Measurements from ENCODE around the gene SVEP1.

SVEP1 gene

DNA sequence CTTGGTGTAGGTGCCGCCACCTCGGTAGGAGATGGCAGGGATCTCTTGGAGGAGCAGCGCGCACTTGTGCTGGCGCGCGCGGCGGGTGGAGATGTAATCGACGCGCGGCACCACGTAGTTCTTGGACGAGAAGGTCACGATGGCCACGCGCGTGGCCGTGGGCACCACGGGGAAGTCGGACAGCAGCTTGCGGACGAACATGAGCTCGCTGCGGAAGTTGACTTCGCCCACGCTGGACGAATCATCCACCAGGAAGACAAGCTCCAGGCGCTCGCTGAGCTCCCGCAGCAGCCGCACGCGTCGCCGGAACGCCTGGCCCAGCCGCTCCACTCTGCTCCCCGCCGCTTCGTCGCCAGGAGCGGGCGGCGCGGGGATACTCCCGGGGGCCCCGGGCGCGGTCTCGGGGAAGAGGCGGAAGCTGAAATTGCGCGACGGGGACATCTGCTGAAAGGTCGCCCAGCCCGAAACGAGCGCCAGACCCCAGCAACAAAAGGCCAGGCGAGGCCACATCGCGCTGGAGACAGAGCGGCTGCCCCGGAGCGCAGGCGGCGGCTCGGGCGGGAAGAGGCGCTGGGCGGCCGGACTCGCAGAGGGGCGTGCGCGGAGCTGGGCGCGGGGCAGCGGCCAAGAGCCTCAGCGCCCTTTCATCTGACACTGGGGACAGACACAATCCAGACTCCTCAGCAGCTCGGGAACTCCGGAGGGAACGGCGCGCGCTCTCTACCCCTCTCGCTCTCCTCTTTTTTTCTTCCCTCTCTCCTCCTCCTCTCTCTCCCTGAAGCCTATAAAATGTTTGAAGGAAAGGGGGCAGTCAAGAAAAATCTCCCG lies at the start of gene SVEP1:
TSS of gene SVEP1 (minus strand) at position 708 of the 828 bp plus-strand sequence. CDS start at position 510, 198 bp downstream.
- TF ChIP-seq, protein P1, sequence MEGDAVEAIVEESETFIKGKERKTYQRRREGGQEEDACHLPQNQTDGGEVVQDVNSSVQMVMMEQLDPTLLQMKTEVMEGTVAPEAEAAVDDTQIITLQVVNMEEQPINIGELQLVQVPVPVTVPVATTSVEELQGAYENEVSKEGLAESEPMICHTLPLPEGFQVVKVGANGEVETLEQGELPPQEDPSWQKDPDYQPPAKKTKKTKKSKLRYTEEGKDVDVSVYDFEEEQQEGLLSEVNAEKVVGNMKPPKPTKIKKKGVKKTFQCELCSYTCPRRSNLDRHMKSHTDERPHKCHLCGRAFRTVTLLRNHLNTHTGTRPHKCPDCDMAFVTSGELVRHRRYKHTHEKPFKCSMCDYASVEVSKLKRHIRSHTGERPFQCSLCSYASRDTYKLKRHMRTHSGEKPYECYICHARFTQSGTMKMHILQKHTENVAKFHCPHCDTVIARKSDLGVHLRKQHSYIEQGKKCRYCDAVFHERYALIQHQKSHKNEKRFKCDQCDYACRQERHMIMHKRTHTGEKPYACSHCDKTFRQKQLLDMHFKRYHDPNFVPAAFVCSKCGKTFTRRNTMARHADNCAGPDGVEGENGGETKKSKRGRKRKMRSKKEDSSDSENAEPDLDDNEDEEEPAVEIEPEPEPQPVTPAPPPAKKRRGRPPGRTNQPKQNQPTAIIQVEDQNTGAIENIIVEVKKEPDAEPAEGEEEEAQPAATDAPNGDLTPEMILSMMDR (IDR thresholded peaks at IDR 0.05; ENCODE audit: insufficient read depth, low read depth, low read length, missing control alignments), result no peak
- DNase-seq (ENCODE audit: low read depth), result peak; percentile 73
- peak within 1 kb of the TSS; percentile 41 for H3K4me3 ChIP-seq (ENCODE audit: low read length)

DNA sequence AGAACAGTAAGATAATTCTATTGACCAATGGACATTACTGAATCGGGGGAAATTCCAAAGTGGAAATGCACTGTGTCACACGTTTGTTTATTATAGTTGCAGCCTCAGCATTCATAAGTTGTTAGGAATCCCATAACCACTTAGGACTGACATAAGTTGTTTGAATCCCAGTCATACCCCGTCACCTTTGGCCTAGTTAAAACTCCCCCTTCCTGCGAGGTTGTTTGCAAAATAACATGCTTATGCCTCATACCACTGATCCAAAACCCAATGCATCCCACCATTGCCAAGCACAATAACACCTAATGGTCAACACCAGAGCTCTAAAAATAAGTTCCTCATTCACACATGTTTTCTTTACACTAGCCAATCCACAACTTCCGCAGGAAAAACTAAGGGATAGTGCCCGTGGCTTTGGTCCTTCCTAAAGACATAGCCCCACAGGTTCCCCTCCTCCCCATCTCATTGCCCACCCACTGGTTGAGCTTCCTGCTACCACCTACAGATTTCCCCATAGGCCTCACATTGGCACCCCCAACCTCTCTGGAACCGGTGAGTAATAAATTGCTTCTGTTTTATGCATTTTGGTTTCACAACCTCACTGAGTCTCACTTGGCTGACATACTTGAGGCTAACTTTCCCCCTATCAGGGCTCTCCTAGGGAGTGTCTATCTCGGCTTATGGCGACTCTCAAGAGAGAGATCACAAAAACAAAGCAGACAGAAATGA lies 46.7 kb upstream of the SVEP1 start:
- no peak overlapping the region for H3K4me3 ChIP-seq (ENCODE audit: low read length)
- TF ChIP-seq, protein P1 (IDR thresholded peaks at IDR 0.05; ENCODE audit: insufficient read depth, low read depth, low read length, missing control alignments), result no peak
- DNase-seq (ENCODE audit: low read depth), result peak; percentile 47

DNA sequence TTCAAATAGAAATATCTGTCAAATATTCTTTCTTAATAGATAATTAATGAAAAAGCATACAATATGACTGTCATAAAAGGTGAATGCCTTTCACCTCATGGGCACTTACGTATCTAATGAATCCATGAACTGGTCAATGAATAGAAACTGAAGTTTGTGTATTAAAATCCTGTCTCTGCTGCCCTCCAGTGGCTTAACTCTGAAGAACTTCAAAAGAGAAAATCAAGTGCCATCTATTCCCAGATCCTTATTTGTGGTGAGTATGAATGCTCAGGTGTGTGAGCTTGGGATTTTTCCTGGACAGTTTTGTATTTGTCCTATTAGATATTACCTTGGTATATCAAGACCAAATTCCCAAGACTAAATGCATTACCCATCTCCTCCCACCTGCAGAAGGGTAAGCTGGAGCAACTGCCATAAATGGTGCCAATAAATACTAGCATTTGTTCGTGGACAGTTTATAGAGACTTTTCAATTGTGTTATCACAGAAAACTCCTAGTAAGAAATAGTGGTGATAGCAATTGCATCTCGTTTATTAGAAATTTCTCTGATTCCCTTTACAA lies 44.0 kb upstream of the SVEP1 start:
- H3K4me3 ChIP-seq (ENCODE audit: low read length), result no peak overlapping the region
- peak; percentile 72 for DNase-seq (ENCODE audit: low read depth)
- TF ChIP-seq, protein P1 (IDR thresholded peaks at IDR 0.05; ENCODE audit: insufficient read depth, low read depth, low read length, missing control alignments), result peak; percentile 63

DNA sequence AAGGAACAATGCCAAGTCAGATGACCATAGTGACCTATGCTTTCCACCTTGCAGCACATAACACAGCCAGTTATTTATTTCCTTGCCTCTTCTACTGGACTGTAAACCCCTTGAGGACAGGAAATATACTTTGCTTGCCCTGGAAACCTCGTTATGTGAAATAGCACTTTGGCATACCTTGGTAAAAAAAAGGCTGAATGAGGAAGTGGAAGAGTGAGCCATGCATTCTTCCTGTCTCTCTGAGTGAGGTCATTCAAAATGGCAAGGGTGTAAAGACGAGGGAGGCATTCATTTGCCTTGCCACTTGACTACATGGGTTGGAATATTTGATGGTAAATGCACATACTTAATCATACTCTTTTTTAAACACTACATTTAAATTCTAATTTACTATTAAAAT lies 42.8 kb upstream of the SVEP1 start:
- H3K4me3 ChIP-seq (ENCODE audit: low read length), result no peak overlapping the region
- DNase-seq (ENCODE audit: low read depth), result no peak
- TF ChIP-seq, protein P1 (IDR thresholded peaks at IDR 0.05; ENCODE audit: insufficient read depth, low read depth, low read length, missing control alignments), result no peak

DNA sequence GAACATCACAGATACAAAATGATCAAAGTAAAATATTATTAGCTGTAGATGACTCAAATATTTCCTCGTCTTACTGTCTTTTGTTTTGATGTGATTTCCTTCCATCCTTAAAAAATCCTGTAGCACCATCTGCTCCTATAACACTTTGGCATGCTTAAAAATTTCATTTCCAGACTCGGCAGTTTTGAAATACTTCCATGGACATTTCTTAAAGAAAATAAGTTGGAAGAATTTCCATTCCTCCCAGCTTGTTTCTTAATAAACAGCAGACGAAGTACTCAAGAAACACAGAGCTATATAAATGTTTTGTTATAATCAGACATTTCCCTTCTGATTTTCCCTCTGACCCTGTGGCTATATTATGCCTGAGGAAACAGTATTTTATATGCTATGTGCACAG lies 41.2 kb upstream of the SVEP1 start:
- no peak overlapping the region for H3K4me3 ChIP-seq (ENCODE audit: low read length)
- TF ChIP-seq, protein P1 (IDR thresholded peaks at IDR 0.05; ENCODE audit: insufficient read depth, low read depth, low read length, missing control alignments), result no peak
- no peak for DNase-seq (ENCODE audit: low read depth)

DNA sequence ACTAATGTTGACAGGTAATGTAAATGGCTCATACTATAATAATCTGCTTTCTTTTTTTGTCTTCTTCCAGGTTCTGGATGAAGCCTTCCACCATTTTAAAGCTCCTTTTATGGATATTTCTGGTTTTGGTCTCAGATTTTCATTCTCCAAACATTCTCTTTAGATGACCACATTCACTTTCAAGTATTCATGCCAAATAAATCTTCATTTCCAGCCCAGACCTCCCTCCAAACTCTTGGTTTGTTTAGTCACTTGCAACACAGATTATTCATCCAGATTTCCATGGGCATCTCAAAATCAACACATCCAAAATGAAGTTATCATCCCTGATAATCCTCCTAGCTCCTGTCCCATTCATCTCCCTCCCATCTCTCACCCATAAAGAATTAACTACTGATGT lies 40.3 kb upstream of the SVEP1 start:
- H3K4me3 ChIP-seq (ENCODE audit: low read length), result no peak overlapping the region
- DNase-seq (ENCODE audit: low read depth), result no peak
- TF ChIP-seq, protein P1 (IDR thresholded peaks at IDR 0.05; ENCODE audit: insufficient read depth, low read depth, low read length, missing control alignments), result no peak
